Suprapubic skin (tissue), 4 donors: Measurements from ENCODE around the gene FAM120AOS. TPM values are rescaled to one million over a fixed set of nuclear protein-coding genes. Genes with fewer than 3 reads are reported as not detected.

Experiments used
- DNase-seq, 2 donors: peaks; one replicate each; pipeline ENCODE4 v3.0.0-alpha.2; 2019; ENCODE audit warnings: low spot score in 2 of 2
- H3K27ac ChIP-seq: fragments of 200-600 bp; sonication (generic); one replicate; pipeline ENCODE4 v1.5.1; 2019
- H3K27me3 ChIP-seq: fragments of 200-600 bp; sonication (generic); one replicate; pipeline ENCODE4 v1.5.1; 2019
- H3K36me3 ChIP-seq: fragments of 200-600 bp; sonication (generic); one replicate; pipeline ENCODE4 v1.5.1; 2019
- H3K4me1 ChIP-seq: fragments of 200-600 bp; sonication (generic); one replicate; pipeline ENCODE4 v1.5.1; 2019
- H3K4me3 ChIP-seq: fragments of 200-600 bp; sonication (generic); one replicate; pipeline ENCODE4 v1.5.1; 2019; ENCODE audit warnings: mild to moderate bottlenecking
- H3K9me3 ChIP-seq: fragments of 200-600 bp; sonication (generic); one replicate; pipeline ENCODE4 v1.5.1; 2019
- EP300 ChIP-seq: sonication (generic); formaldehyde crosslinking; IDR thresholded peaks from one replicate; pipeline ENCODE4 v1.6.1; 2017; ENCODE audit warnings: antibody characterized with exemption
- POLR2A ChIP-seq, 2 donors: fragments of 450-650 bp; IDR thresholded peaks; one replicate each; pipeline ENCODE4 v1.6.1; 2017; ENCODE audit warnings: antibody characterized with exemption in 2 of 2, mild to moderate bottlenecking in 2 of 2, moderate library complexity in 2 of 2
- POLR2AphosphoS5 ChIP-seq, 3 donors: sonication (generic); formaldehyde crosslinking; IDR thresholded peaks; one replicate each; pipeline ENCODE4 v1.6.1; 2017; ENCODE audit warnings: antibody characterized with exemption in 3 of 3
- WGBS: methylation state at CpG from one replicate; pipeline ENCODE4 v1.1.5; 2018; 5-methylcytosine and 5-hydroxymethylcytosine counted together
- total RNA-seq, 4 donors: library from RNA; depleted of rRNA; stranded (reverse); fragments of >200 nt; gene quantifications; one replicate each; pipeline ENCODE4 v1.1.0, GENCODE V29; 2016
- TF ChIP-seq, protein P1 (sequence below), 2 donors: fragments of 200-600 bp in 1 of 2; fragments of 450-650 bp in 1 of 2; sonication (generic) in 1 of 2; IDR thresholded peaks; one replicate each; pipeline ENCODE4 v1.5.1; 2016 to 2019; ENCODE audit warnings: antibody characterized with exemption in 2 of 2, mild to moderate bottlenecking in 1 of 2, moderate library complexity in 1 of 2

The FAM120AOS gene
- total RNA-seq, 4 donors from 2014 or later = 33.0 to 66.9 (median 34.2) TPM

DNA sequence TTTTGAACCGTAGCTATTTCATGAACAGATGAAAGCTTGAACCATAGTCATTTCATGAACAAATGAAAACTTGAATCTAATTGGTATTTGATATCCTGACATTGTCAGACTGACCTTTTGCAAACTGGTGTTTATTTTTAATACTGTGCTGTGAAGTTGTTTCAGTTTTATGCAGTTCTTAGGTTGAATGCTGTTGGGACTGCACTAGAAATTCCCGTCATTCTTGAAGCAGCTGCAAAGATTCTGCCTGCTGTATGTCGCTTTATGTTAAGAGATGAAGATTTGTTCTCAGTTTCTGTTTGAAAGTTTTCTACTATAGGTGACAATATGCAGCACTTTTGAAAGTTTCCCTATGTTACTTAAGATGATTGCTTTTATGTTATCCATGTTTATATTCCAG is 22.5 kb upstream of the FAM120AOS start:
- DNase-seq = no peak
- WGBS = 87% methylated on average over 3 of the region's 3 CpGs
- Histone ChIP-seq H3K4me1 (peaks cover 5% of the 10 kb centered on the region), H3K9me3 (no peaks in the 10 kb centered on the region), H3K27me3 (no peaks in the 10 kb centered on the region), H3K27ac (no peak overlapping the region), H3K36me3 (peaks cover 11% of the 10 kb centered on the region), H3K4me3 (no peak overlapping the region)
- no peak for TF ChIP-seq EP300
- no peak for TF ChIP-seq POLR2A (IDR thresholded peaks at IDR 0.05)

DNA sequence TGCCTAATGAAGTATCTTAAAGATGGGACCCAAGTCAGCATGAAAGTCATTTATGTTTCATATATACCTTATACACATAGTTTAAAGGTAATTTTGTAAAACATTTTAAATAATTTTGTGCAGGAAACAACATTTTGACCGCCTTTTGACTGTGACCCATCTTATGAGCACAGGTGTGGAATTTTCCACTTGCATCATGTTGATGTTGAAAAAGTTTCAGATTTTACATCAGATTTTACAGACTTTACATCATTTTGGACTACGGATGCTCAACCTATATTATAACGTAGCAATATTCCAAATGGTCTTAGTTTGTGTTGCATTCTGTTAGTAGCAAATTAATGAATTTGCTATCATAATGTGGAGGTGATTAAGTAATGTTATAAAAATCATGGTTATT is 21.7 kb upstream of the FAM120AOS start:
- Histone ChIP-seq H3K27ac (no peak overlapping the region), H3K36me3 (peaks cover 11% of the 10 kb centered on the region), H3K4me1 (peaks cover 8% of the 10 kb centered on the region), H3K9me3 (no peaks in the 10 kb centered on the region), H3K27me3 (no peaks in the 10 kb centered on the region), H3K4me3 (no peak overlapping the region)
- TF ChIP-seq POLR2A (IDR thresholded peaks at IDR 0.05) (no peak), POLR2AphosphoS5 (IDR thresholded peaks at IDR 0.05) (no peak), EP300 (no peak)
- TF ChIP-seq, protein P1, sequence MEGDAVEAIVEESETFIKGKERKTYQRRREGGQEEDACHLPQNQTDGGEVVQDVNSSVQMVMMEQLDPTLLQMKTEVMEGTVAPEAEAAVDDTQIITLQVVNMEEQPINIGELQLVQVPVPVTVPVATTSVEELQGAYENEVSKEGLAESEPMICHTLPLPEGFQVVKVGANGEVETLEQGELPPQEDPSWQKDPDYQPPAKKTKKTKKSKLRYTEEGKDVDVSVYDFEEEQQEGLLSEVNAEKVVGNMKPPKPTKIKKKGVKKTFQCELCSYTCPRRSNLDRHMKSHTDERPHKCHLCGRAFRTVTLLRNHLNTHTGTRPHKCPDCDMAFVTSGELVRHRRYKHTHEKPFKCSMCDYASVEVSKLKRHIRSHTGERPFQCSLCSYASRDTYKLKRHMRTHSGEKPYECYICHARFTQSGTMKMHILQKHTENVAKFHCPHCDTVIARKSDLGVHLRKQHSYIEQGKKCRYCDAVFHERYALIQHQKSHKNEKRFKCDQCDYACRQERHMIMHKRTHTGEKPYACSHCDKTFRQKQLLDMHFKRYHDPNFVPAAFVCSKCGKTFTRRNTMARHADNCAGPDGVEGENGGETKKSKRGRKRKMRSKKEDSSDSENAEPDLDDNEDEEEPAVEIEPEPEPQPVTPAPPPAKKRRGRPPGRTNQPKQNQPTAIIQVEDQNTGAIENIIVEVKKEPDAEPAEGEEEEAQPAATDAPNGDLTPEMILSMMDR (IDR thresholded peaks at IDR 0.05) = no peak
- no peak for DNase-seq
- WGBS = 94% methylated on average over 3 of the region's 3 CpGs

DNA sequence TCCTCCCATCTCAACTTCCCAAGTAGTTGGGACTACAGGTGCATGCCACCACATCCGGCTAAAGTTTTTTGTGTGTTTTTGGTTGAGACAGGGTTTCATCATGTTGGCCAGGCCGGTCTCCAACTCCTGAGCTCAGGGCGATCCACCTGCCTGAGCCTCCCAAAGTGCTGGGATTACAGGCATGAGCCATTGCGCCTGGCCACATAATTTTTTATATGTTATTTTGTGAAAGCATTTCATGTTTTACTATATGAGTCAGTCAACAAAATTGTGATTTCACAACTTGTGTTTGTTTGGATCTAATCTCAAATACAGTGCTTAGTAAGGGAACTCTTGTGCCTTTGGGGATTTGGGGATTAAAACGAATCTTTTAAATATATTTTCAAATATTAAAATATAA is 20.0 kb upstream of the FAM120AOS start:
- TF ChIP-seq, protein P1 (IDR thresholded peaks at IDR 0.05) = no peak
- TF ChIP-seq POLR2A (IDR thresholded peaks at IDR 0.05) (no peak), POLR2AphosphoS5 (IDR thresholded peaks at IDR 0.05) (no peak), EP300 (no peak)
- WGBS = 77% methylated on average over 5 of the region's 5 CpGs
- Histone ChIP-seq H3K4me1 (peaks cover 25% of the 10 kb centered on the region), H3K9me3 (no peaks in the 10 kb centered on the region), H3K27me3 (no peaks in the 10 kb centered on the region), H3K36me3 (peaks cover 7% of the 10 kb centered on the region), H3K27ac (no peak overlapping the region), H3K4me3 (no peak overlapping the region)
- no peak for DNase-seq

DNA sequence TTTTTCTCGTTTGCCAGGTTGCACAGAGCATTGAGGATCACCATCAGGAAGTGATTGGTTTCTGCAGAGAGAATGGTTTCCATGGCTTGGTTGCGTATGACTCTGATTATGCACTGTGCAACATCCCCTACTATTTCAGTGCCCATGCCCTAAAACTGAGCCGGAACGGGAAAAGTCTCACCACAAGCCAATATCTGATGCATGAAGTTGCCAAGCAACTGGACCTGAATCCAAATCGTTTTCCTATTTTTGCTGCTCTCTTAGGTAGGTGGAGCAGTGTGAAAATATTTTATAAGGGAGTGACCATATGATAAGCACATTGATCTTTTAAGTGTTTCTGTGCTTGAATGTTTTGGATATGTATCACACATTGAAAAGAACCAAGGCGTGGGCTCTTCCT is 17.7 kb upstream of the FAM120AOS start:
- WGBS = 60% methylated on average over 6 of the region's 6 CpGs
- Histone ChIP-seq H3K4me3 (no peak overlapping the region), H3K4me1 (peaks cover 47% of the 10 kb centered on the region), H3K36me3 (no peaks in the 10 kb centered on the region), H3K27me3 (no peaks in the 10 kb centered on the region), H3K9me3 (no peaks in the 10 kb centered on the region), H3K27ac (no peak overlapping the region)
- DNase-seq = no peak
- TF ChIP-seq POLR2A (IDR thresholded peaks at IDR 0.05) (no peak), POLR2AphosphoS5 (IDR thresholded peaks at IDR 0.05) (no peak), EP300 (no peak)
- TF ChIP-seq, protein P1 (IDR thresholded peaks at IDR 0.05) = no peak

DNA sequence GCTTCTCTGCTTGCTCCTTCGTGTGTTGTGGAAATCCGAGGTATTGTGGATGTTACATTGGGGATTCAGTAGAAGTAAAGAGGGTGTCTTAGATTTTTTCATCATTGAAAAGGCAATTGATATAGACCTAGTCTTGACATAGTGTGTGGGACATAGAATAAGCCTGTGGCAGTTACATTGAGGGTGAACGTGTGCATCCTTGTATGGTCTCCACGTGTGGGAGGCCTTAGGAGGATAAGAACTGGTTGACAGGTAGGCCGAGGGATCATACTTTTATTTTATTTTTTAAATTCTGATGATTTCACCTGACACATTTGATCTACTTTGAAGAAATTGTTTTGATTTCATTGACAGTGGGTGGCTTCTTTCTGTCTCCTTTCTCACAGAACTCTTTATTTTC is 17.0 kb upstream of the FAM120AOS start:
- Histone ChIP-seq H3K4me3 (no peak overlapping the region), H3K9me3 (no peaks in the 10 kb centered on the region), H3K27me3 (no peaks in the 10 kb centered on the region), H3K4me1 (peaks cover 55% of the 10 kb centered on the region), H3K36me3 (no peaks in the 10 kb centered on the region), H3K27ac (no peak overlapping the region)
- no peak for DNase-seq
- no peak for TF ChIP-seq POLR2A (IDR thresholded peaks at IDR 0.05)
- TF ChIP-seq, protein P1 (IDR thresholded peaks at IDR 0.05) = no peak
- TF ChIP-seq POLR2AphosphoS5 (IDR thresholded peaks at IDR 0.05) = no peak
- no peak for TF ChIP-seq EP300
- 91% methylated on average over 5 of the region's 5 CpGs for WGBS

DNA sequence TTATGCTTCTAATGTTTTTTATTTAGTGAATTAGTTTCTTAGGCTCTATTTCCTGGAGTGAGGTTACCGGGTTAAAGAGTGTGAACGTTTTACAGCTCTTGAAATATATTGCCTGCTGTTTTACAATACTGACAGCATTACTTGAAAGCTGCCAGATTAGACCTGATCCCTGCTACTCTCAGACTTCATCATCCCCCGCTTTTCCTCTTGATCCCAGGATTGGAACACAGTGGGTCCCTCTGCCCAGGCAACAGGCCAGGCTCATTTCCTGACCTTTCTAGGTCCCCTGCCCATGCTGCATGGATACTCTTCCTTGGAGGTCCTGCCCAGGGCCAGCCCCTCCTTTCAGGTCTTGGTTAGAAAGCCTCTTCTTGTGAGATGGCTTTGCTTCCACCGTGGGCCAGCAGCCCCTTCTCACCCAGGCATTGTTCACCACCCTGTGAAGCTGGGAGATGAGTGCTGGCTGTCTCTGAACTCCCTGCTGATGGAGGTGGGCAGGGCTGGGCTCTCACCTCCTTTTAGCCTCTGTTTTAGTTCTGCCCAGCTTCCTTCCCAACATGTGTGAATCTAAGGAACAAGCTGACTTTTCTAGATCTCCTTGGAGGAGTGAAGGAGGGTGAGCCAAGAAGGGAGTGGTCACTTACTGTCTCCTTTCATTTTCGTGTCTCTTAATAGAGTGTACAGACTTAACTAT is 15.5 kb upstream of the FAM120AOS start:
- no peaks in the 10 kb centered on the region for H3K27me3 ChIP-seq
- H3K4me3 ChIP-seq = no peak overlapping the region
- TF ChIP-seq POLR2AphosphoS5 (IDR thresholded peaks at IDR 0.05) (no peak), POLR2A (IDR thresholded peaks at IDR 0.05) (no peak), EP300 (no peak)
- TF ChIP-seq, protein P1 (IDR thresholded peaks at IDR 0.05) = no peak
- no peaks in the 10 kb centered on the region for H3K9me3 ChIP-seq
- peaks cover 66% of the 10 kb centered on the region for H3K4me1 ChIP-seq
- no peaks in the 10 kb centered on the region for H3K36me3 ChIP-seq
- peak overlapping the region; percentile 1 for H3K27ac ChIP-seq
- WGBS = 46% methylated on average over 5 of the region's 5 CpGs
- DNase-seq = no peak
